HT1080 (cell line): ENCODE measurements around the gene SPC24. TPM values are rescaled to one million over a fixed set of nuclear protein-coding genes. Genes with fewer than 3 reads are reported as not detected.
"Not testable (repeated sequence)": the region's sequence is repeated elsewhere in the genome, so short reads cannot be mapped to it uniquely, and the experiment has no call there.

ENCODE experiments used
- DNase-seq: peaks from one replicate; pipeline ENCODE4 v3.0.0-alpha.2; 2015; ENCODE audit warnings: low read depth
- total RNA-seq: library from RNA; depleted of rRNA; stranded (reverse); fragments of >200 nt; shearing (Covaris generic); gene quantifications from 2 replicates; pipeline ENCODE4 v1.2.3, GENCODE V29; 2014; rRNA removed

The SPC24 gene
- total RNA-seq, 1 experiment from 2014 or later: 112 TPM

DNA sequence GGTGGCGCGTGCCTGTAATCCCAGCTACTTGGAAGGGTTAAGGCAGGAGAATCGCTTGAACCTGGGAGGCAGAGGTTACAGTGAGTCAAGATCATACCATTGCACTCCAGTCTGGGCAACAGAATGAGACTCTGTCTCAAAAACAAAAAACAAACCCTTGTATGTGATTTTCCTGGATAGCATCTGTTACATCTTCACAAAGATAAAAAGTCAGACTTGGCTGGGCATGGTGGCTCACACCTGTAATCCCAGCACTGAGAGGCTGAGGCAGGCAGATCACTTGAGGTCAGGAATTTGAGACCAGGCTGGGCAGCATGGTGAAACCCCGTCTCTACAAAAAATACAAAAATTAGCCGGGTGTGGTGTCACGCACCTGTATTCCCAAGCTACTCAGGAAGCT is 58.2 kb downstream of the SPC24 start:
- DNase-seq: not testable (repeated sequence)

DNA sequence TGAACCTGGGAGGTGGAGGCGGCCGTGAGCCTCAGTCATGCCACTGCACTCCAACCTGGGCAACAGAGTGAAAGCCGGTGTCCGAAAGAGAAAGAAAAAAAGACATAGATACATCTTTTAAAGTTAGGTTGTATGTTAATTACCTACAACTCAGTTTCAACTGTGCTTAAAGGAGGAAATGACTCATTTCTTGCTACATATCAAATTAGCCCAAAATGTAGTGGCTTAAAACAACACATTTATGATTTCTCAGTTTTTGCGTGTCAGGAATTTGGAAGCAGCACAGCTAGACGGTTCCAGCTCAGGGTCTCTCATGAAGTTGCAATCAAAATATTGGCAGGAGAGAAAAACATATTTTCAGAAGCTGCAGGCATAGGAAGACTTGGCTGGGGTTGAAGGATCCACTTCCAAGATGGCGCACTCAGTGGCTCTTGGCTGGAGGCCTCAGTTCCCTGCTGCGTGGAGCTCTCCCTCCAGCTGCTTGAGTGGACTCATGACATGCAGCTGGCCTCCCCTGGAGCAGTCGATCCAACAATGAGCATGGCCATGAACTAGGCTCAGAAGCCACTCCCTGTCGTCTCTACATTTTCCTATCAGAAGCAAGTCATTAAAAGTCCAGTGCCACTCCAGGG is 59.3 kb downstream of the SPC24 start:
- DNase-seq: peak; percentile 64

Other genes with a start within 250 kb of the SPC24 start
- gene YIPF2, start 227.1 kb downstream of the SPC24 start, total RNA-seq: 62.6 and 65.3 TPM in 2 replicates
- 32.1 and 35.2 TPM in 2 replicates for gene TIMM29, start 227.0 kb downstream of the SPC24 start, total RNA-seq
- 96.3 and 106 TPM in 2 replicates for gene SMARCA4, start 194.8 kb downstream of the SPC24 start, total RNA-seq
- gene LDLR, start 66.3 kb downstream of the SPC24 start, total RNA-seq: 53.6 and 67.8 TPM in 2 replicates
- gene KANK2, start 41.8 kb upstream of the SPC24 start, total RNA-seq: 54.3 and 73.5 TPM in 2 replicates
- not detected in 2 replicates for gene ANGPTL8, start 83.8 kb upstream of the SPC24 start, total RNA-seq
- 2.8 and 4.3 TPM in 2 replicates for gene DOCK6, start 106.7 kb upstream of the SPC24 start, total RNA-seq
- not detected in 2 replicates for gene TSPAN16, start 140.4 kb upstream of the SPC24 start, total RNA-seq
- not detected in 2 replicates for gene RAB3D, start 183.9 kb upstream of the SPC24 start, total RNA-seq
- gene TMEM205, start 190.5 kb upstream of the SPC24 start, total RNA-seq: 2.2 and 2.3 TPM in 2 replicates
- gene CCDC159, start 190.7 kb upstream of the SPC24 start, total RNA-seq: 0.23 TPM in 1 of 2 replicates, not detected in the other
- 0.27 and 1.4 TPM in 2 replicates for gene PLPPR2, start 199.7 kb upstream of the SPC24 start, total RNA-seq
- 1.3 and 1.8 TPM in 2 replicates for gene SWSAP1, start 218.9 kb upstream of the SPC24 start, total RNA-seq
- 0.53 and 2.2 TPM in 2 replicates for gene EPOR, start 228.5 kb upstream of the SPC24 start, total RNA-seq